ENCODE results near the gene METTL26.

Gene METTL26

DNA sequence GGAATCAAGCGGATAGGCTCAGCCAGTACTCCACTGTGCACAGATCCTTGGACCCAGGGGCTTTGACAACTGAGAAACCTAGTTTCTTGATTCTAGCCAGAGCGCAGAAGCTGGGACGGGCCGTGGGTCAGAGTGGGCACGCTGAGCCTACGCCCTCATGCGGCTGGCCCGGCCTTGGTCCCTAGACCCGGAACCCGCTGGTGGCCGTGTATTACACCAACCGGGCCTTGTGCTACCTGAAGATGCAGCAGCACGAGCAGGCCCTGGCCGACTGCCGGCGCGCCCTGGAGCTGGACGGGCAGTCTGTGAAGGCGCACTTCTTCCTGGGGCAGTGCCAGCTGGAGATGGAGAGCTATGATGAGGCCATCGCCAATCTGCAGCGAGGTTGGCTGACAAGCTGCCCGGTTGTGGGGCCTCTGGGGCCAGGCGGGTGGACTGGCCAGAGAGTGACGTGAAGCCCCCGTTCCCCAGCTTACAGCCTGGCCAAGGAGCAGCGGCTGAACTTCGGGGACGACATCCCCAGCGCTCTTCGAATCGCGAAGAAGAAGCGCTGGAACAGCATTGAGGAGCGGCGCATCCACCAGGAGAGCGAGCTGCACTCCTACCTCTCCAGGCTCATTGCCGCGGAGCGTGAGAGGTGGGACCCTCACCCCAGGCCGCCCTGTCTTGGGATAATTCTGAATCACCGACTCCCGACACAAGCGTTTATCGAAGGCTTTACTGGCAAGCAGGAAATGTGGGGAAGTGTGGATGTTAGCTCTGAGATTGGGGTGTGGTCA is 45.1 kb upstream of the METTL26 start:
- H3K27ac ChIP-seq: peak overlapping the region; percentile 91
- TF ChIP-seq, protein P1, sequence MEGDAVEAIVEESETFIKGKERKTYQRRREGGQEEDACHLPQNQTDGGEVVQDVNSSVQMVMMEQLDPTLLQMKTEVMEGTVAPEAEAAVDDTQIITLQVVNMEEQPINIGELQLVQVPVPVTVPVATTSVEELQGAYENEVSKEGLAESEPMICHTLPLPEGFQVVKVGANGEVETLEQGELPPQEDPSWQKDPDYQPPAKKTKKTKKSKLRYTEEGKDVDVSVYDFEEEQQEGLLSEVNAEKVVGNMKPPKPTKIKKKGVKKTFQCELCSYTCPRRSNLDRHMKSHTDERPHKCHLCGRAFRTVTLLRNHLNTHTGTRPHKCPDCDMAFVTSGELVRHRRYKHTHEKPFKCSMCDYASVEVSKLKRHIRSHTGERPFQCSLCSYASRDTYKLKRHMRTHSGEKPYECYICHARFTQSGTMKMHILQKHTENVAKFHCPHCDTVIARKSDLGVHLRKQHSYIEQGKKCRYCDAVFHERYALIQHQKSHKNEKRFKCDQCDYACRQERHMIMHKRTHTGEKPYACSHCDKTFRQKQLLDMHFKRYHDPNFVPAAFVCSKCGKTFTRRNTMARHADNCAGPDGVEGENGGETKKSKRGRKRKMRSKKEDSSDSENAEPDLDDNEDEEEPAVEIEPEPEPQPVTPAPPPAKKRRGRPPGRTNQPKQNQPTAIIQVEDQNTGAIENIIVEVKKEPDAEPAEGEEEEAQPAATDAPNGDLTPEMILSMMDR (conservative IDR thresholded peaks at IDR 0.05): no peak

DNA sequence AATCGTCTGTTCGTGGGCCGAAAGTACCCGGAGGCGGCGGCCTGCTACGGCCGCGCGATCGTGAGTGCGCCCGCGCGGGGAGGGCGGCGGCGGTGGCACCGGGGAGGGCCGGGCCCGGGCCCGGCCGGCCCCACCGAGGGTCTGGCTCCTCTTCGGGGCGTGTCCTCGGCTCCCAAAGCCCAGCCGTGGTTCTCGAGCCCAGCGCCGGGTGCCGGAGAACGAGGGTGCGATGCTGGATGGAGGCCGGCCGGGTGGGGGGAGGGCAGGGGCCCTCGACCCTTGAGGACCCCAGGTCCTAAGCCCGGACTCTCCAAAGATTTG is 44.5 kb upstream of the METTL26 start:
- TF ChIP-seq, protein P1 (conservative IDR thresholded peaks at IDR 0.05): no peak
- peak overlapping the region; percentile 91 for H3K27ac ChIP-seq

DNA sequence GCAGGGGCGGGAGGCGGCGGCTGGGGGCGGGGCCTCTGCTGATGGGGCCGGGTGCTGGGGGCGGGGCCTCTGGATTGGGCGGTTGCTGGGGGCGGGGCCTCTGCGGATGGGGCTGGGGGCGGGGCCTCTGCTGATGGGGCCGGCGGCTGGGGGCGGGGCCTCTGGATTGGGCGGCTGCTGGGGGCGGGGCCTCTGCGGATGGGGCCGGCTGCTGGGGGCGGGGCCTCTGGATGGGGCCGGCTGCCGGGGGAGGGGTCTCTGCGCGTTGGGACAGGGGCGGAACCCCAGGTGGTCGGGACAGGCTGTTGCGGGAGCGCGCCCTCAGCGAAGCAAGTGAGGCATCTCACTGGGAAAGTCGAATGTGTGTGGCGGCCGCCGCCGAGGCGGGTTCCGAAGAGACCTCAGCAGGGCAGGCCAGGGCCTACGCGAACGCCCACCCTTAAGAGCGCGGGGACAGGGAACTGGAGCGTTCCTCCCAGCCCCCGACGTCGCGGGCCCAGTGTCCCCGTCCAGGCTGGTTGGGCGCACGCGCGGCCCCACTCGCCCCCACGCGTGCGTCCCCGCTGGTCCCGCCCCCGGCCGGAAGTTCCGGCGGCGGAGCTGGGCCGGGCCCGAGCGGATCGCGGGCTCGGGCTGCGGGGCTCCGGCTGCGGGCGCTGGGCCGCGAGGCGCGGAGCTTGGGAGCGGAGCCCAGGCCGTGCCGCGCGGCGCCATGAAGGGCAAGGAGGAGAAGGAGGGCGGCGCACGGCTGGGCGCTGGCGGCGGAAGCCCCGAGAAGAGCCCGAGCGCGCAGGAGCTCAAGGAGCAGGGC is 43.9 kb upstream of the METTL26 start, which contains the start of gene STUB1:
Gene STUB1 (plus strand): TSS at position 597 of the 811 bp plus-strand sequence. CDS start 116 bp downstream, at position 713.
- TF ChIP-seq, protein P1 (conservative IDR thresholded peaks at IDR 0.05): no peak
- peak within 1 kb of the TSS; percentile 91 for H3K27ac ChIP-seq

DNA sequence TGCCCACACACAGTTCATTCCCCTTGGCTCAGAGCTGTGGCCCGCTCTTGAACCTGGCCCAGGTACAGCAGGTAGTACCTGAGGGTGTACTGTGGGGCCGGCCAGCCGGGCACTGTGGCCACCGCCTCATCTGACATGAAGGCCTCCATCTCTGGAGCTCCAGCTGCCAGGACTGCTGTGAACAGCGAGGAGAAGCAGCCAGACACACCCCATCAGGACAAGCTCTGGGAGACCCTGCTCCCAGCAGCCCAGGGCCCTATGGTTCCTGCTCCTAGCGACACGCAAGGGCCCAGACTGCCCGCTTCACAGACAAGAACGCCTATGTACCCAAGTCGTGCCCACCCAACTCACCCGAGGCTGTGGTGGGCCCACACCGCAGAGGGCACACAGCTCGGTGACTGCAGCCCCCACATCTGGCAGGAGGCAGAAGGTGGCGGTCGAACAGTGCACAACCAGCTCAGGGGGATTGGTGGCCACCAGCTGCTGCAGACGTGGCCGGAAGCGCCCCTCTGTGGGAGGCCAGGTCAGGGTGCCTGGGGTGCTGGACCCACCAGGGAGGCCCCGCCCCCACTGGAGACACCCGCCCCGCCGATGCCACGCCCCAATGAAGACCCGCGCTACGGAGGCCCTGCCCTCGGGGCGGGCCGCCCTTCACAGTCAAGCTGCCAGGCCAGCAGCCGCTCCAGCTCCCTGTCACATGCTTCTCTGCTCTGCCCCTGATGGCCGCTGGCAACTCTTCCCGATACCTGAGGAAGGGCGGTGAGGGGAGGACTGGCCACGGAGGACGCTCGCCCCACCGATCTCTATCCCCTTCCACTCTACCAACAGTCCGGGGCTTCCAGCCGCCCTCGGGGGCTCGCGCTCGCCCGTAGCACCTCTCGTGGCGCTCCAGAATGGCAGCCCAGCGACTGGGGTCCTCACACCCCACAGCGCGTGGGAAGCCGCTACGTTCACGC is 43.0 kb upstream of the METTL26 start:
- peak overlapping the region; percentile 91 for H3K27ac ChIP-seq
- TF ChIP-seq, protein P1 (conservative IDR thresholded peaks at IDR 0.05): no peak

DNA sequence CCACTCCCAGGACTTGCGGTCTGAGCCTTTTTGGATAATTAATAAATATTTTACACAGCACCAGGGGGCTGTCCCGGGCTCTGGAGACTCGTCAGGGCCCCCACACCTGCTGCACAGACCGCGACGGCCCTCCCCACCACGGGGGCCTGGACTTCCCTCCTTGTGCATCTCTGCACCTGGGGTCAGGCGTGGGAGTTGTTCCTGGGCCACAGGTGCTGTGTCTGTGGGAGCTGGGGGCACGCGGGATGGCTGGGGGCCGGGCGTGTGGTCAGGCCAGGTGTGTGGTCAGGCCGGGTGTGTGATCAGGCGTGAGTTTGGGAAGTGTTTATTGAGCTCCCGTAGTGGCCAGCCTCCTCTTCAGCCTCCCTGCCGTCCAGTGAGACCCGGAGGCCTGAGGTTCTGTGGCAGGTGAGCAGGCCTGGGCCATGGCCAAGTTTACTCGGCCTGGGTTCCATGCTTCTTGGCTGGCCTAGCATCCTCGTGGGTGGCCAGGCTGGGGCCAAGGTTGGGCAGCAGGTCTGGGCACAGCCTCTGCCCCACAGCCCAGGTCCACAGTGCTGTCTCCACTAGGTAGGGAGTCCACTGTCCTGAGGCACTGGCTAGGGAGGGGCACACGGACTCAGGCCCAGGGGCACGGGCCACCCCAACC is 42.2 kb upstream of the METTL26 start:
- TF ChIP-seq, protein P1 (conservative IDR thresholded peaks at IDR 0.05): no peak
- H3K27ac ChIP-seq: peak overlapping the region; percentile 91

DNA sequence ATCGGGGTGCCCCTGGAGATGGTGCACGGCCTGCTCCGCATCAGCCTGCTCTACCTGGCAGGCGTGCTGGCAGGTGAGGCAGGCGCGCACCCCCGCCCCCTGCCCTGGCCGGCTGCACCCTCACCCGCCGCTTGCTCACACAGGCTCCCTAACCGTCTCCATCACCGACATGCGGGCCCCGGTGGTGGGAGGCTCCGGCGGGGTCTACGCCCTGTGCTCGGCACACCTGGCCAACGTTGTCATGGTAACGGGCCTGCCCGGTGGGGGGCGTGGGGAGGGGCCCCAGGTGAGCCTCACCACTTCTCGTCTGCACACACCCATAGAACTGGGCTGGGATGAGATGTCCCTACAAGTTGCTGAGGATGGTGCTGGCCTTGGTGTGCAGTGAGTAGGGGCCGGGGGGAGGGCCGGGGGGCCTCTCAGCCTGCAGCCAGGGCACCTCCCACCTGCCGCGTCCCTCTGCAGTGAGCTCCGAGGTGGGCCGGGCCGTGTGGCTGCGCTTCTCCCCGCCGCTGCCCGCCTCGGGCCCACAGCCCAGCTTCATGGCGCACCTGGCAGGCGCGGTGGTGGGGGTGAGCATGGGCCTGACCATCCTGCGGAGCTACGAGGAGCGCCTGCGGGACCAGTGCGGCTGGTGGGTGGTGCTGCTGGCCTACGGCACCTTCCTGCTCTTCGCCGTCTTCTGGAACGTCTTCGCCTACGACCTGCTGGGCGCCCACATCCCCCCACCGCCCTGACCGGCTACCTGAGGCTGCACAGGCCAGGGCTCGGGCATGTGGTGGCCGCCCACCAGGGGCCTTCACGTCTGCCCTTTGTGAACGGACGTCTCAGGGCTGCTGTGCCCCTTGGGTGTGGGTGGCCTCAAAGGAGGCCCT is 41.4 kb upstream of the METTL26 start:
- TF ChIP-seq, protein P1 (conservative IDR thresholded peaks at IDR 0.05): no peak
- no peak overlapping the region for H3K27ac ChIP-seq
